Measurements from ENCODE around the gene CFAP119. TPM values are rescaled to one million over a fixed set of nuclear protein-coding genes. Genes with fewer than 3 reads are reported as not detected.

The CFAP119 gene
- polyA plus RNA-seq, 1 of the 3 experiments (the other 2 are of a cell fraction), result 28.4 TPM

GRCh38 chr16:30736995-30737793, 24.7 kb downstream of the CFAP119 start:
- no peak for TF ChIP-seq TCF12 (IDR thresholded peaks at IDR 0.05)
- no peak for TF ChIP-seq MAX (IDR thresholded peaks at IDR 0.05; ENCODE audit: low read depth)
- TF ChIP-seq TAF1 (IDR thresholded peaks at IDR 0.05; ENCODE audit: borderline replicate concordance, low read depth, low read length), result no peak
- no peak for TF ChIP-seq MXI1 (IDR thresholded peaks at IDR 0.05; ENCODE audit: low read depth, low read length)
- TF ChIP-seq YY1 (IDR thresholded peaks at IDR 0.05; ENCODE audit: low read depth), result no peak
- TF ChIP-seq PBX3 (IDR thresholded peaks at IDR 0.05), result no peak
- TF ChIP-seq POLR2AphosphoS5 (IDR thresholded peaks at IDR 0.05; ENCODE audit: low read depth, low read length), result no peak
- H3K4me2 ChIP-seq, result no peak overlapping the region
- POLR2A ChIA-PET, result interaction anchor here (0.8 kb wide), 1 partner anchor 10 kb away, joined by 3 read pairs; no protein-coding TSS in a partner anchor
- H3K9me3 ChIP-seq, result no peaks in the 10 kb centered on the region
- CTCF ChIA-PET, result no interaction called here
- peaks cover 24% of the 10 kb centered on the region for H3F3A ChIP-seq (replicated peaks; ENCODE audit: insufficient read depth)
- peaks cover 37 to 61% of the 10 kb centered on the region in 2 experiments for H3K36me3 ChIP-seq (replicated peaks in 1 of 2; ENCODE audit: control insufficient read depth in 1 of 2, insufficient read depth in 2 of 2, low read length in 1 of 2)
- 0 out of 2 replicates have a peak, but pooled peaks cover 7% of the 10 kb centered on the region for H4K20me1 ChIP-seq (ENCODE audit: insufficient read depth)
- H3K27ac ChIP-seq (ENCODE audit: low read depth in 2 of 2, low read length in 1 of 2), result no peak overlapping the region
- no peak overlapping the region for H3K9ac ChIP-seq
- no peak overlapping the region for H2AFZ ChIP-seq (ENCODE audit: low read depth)
- H3K9me2 ChIP-seq, result no peaks in the 10 kb centered on the region
- H3K27me3 ChIP-seq (ENCODE audit: insufficient read depth), result no peaks in the 10 kb centered on the region
- no peak for DNase-seq
- H3K79me2 ChIP-seq (ENCODE audit: insufficient read depth), result peaks cover 5% of the 10 kb centered on the region; the same call in 1 of the 2 replicates
- 97% methylated on average over 12 of the region's 17 CpGs for WGBS (ENCODE audit: low lambda C conversion rate)
- no peak overlapping the region for H3K4me3 ChIP-seq (ENCODE audit: low read depth in 2 of 2, low read length in 1 of 2)
- peaks cover 11 to 21% of the 10 kb centered on the region in 2 experiments; a peak in 3 of 4 replicates for H3K4me1 ChIP-seq (ENCODE audit: control insufficient read depth in 1 of 2, insufficient read depth in 2 of 2, low read depth in 1 of 2, low read length in 1 of 2)

GRCh38 chr16:30731411-30731810, 30.5 kb downstream of the CFAP119 start:
- Histone ChIP-seq H3K4me3 (ENCODE audit: low read depth in 2 of 2, low read length in 1 of 2) (no peak overlapping the region), H2AFZ (ENCODE audit: low read depth) (no peak overlapping the region), H3K9me2 (no peaks in the 10 kb centered on the region), H3K79me2 (ENCODE audit: insufficient read depth) (peaks cover 23% of the 10 kb centered on the region), H3K4me1 (ENCODE audit: control insufficient read depth in 1 of 2, insufficient read depth in 2 of 2, low read depth in 1 of 2, low read length in 1 of 2) (no peaks in the 10 kb centered on the region), H3K27me3 (ENCODE audit: insufficient read depth) (no peaks in the 10 kb centered on the region), H3K36me3 (replicated peaks in 1 of 2; ENCODE audit: control insufficient read depth in 1 of 2, insufficient read depth in 2 of 2, low read length in 1 of 2) (peaks cover 52 to 77% of the 10 kb centered on the region in 2 experiments), H3K4me2 (no peak overlapping the region), H3K9ac (no peak overlapping the region), H3K27ac (ENCODE audit: low read depth in 2 of 2, low read length in 1 of 2) (no peak overlapping the region), H3K9me3 (no peaks in the 10 kb centered on the region), H4K20me1 (ENCODE audit: insufficient read depth) (no peaks in the 10 kb centered on the region), H3F3A (replicated peaks; ENCODE audit: insufficient read depth) (peaks cover 10% of the 10 kb centered on the region)
- ChIA-PET POLR2A (no interaction called here), CTCF (interaction anchor here (1.3 kb wide), 1 partner anchor 38 kb away, joined by 4 read pairs; no protein-coding TSS in a partner anchor)
- 87% methylated on average over 3 of the region's 3 CpGs for WGBS (ENCODE audit: low lambda C conversion rate)
- no peak for TF ChIP-seq TCF12 (IDR thresholded peaks at IDR 0.05)
- no peak for TF ChIP-seq NFIC (IDR thresholded peaks at IDR 0.05; ENCODE audit: borderline replicate concordance)
- TF ChIP-seq FOSL2 (IDR thresholded peaks at IDR 0.05; ENCODE audit: borderline replicate concordance, low read depth), result peak; percentile 6; the same call in 1 of the 2 replicates
- no peak for TF ChIP-seq GATA2 (CRISPR knock-in tag; IDR thresholded peaks at IDR 0.05)
- no peak for DNase-seq

All from SK-N-SH (cell line).